NCI-H1436 (cell line): ENCODE measurements around the gene LETM1.

Experiments used
- DNase-seq: peaks from one replicate; lab custom pipeline; 2025; lab: John Stamatoyannopoulos, UW

The LETM1 gene

GRCh38 chr4:1777822-1778641, 77.9 kb downstream of the LETM1 start:
- no peak for DNase-seq

GRCh38 chr4:1776521-1777161, 79.3 kb downstream of the LETM1 start:
- DNase-seq, result no peak

GRCh38 chr4:1775731-1776500, 80.0 kb downstream of the LETM1 start:
- DNase-seq, result no peak

- DNase-seq, result no peak
Observed at GRCh38 chr4:1773754-1774153, 82.2 kb downstream of the LETM1 start.

- DNase-seq, result peak; percentile 45
Observed at GRCh38 chr4:1772853-1773538, 83.0 kb downstream of the LETM1 start.

GRCh38 chr4:1771555-1772305, 84.2 kb downstream of the LETM1 start:
- no peak for DNase-seq

- no peak for DNase-seq
Observed at GRCh38 chr4:1770791-1771231, 85.1 kb downstream of the LETM1 start.

- no peak for DNase-seq
Observed at GRCh38 chr4:1770245-1770644, 85.7 kb downstream of the LETM1 start.

- DNase-seq, result no peak
Observed at GRCh38 chr4:1769692-1770091, 86.3 kb downstream of the LETM1 start.

- no peak for DNase-seq
Observed at GRCh38 chr4:1768367-1769034, 87.5 kb downstream of the LETM1 start.

- DNase-seq, result no peak
Observed at GRCh38 chr4:1767770-1768366, 88.1 kb downstream of the LETM1 start.

GRCh38 chr4:1767061-1767769, 88.7 kb downstream of the LETM1 start:
- no peak for DNase-seq

- no peak for DNase-seq
Observed at GRCh38 chr4:1766106-1767060, 89.6 kb downstream of the LETM1 start.

GRCh38 chr4:1765409-1766072, 90.4 kb downstream of the LETM1 start:
- DNase-seq, result no peak

- DNase-seq, result no peak
Observed at GRCh38 chr4:1764670-1765069, 91.3 kb downstream of the LETM1 start.

- DNase-seq, result no peak
Observed at GRCh38 chr4:1763550-1764080, 92.3 kb downstream of the LETM1 start.

GRCh38 chr4:1763070-1763549, 92.8 kb downstream of the LETM1 start:
- no peak for DNase-seq
